NCI-H1694 treated with DMSO at 0.1 percent for 48 hours (cell line): Measurements from ENCODE around the gene PDE4C.
"Not testable (repeated sequence)": the region's sequence is repeated elsewhere in the genome, so short reads cannot be mapped to it uniquely, and the experiment has no call there.

Experiments
- DNase-seq: peaks from one replicate; lab custom pipeline; 2025; lab: John Stamatoyannopoulos, UW

PDE4C gene

GRCh38 chr19:18223860-18224524, 2.2 kb downstream of the PDE4C start:
- no peak for DNase-seq

- no peak for DNase-seq
Measured at GRCh38 chr19:18221815-18222725, 4.2 kb downstream of the PDE4C start.

- DNase-seq, result no peak
Measured at GRCh38 chr19:18220632-18221275, 5.5 kb downstream of the PDE4C start.

DNA sequence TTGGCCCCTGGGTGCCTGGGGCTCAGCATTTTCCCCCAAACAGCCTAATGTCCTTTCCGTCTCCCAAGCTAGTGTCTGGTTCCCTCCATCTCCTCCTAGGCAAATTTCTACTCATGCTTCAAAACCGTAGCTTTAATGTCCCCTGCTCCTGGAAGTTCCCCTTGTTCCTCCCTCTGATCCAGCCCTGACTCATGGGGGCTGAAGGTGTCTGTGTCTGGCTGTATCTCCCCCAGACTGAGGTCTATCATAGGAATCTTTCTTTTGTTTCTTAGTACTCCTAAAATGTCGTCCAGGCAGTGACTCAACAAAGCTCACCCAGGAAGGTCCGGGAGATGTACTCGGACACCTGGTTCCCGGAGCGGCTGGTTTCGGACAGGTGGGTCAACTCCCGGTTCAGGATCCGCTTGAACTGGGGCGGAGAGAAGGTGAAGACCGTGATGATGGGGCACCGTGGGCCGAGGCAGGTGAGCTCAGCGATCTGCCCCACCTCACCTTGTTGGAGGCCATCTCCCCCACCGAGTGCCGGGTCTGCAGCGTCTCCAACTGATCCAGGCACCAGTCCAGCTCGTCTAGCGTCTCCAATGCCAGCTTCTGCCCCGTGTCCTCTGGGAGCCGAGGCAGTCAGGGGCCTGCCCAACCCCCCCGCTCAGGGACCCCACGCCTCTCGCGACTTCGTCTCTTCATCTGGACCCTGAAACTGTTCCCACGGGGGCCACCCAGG, 6.2 kb downstream of the PDE4C start:
- no peak for DNase-seq

- DNase-seq, result no peak
Measured at GRCh38 chr19:18218600-18218999, 7.6 kb downstream of the PDE4C start.

DNA sequence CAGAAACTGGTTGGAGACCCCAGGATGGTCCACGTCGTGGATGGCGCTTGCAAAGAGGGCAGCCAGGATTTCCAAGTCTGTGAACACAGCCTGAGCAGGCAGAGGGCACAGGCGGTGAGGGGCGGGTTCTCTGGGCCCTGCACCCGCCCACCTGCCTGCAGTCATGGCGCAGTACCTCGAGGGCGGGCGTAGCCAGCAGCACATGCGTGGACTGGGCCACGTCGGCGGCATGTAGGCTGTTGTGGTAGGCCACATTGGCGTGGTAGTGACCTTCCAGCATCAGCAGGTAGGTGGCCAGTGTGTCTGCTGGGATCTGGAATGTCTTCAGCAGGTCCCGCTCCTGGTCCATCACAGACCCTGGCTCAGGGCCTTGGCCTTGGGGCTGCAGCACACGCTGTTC, 8.1 kb downstream of the PDE4C start:
- no peak for DNase-seq

DNA sequence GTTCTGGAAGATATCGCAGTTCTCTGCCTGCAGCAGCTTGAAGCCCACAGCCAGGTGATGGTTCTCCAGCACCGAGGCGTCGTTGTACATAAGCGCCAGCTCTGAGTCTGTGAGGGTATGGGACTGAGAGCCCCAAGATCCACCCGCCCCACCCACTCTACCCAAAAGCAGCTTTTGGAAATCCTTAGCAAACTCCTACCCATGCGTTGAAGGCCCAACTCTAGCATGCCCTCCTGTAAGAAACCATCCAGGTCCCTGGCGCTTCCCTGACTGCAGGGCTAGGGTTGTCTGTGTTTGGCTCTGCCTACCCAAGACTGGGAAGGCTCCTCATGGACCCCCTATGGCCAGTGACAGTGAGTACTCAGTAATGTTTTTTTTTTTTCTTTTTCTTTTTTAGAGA, 9.4 kb downstream of the PDE4C start:
- DNase-seq, result no peak

- DNase-seq, result no peak
Measured at GRCh38 chr19:18214779-18215433, 11.3 kb downstream of the PDE4C start.

- DNase-seq, result no peak
Measured at GRCh38 chr19:18211683-18212082, 14.6 kb downstream of the PDE4C start.

DNA sequence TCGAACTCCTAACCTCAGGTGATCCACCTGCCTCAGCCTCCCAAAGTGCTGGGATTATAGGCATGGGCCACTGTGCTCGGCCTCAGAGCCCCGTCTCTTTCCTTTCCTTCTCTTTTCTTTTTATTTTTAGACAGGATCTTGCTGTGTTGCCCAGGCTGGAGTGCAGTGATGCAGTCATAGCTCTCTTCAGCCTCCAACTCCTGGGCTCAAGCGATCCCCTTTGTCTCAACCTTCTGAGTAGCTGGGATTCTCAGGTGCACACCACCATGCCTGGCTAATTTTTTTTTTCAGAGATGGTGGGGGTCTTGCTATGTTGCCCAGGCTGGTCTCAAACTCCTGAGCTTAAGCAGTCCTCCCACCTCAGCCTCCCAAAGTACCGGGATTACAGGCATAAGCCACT, 16.3 kb downstream of the PDE4C start:
- not testable (repeated sequence) for DNase-seq

GRCh38 chr19:18208098-18208951, 17.9 kb downstream of the PDE4C start:
- DNase-seq, result peak; percentile 21

GRCh38 chr19:18206018-18206417, 20.2 kb downstream of the PDE4C start:
- no peak for DNase-seq

- DNase-seq, result peak; percentile 28
Measured at GRCh38 chr19:18205200-18205892, 20.9 kb downstream of the PDE4C start.

DNA sequence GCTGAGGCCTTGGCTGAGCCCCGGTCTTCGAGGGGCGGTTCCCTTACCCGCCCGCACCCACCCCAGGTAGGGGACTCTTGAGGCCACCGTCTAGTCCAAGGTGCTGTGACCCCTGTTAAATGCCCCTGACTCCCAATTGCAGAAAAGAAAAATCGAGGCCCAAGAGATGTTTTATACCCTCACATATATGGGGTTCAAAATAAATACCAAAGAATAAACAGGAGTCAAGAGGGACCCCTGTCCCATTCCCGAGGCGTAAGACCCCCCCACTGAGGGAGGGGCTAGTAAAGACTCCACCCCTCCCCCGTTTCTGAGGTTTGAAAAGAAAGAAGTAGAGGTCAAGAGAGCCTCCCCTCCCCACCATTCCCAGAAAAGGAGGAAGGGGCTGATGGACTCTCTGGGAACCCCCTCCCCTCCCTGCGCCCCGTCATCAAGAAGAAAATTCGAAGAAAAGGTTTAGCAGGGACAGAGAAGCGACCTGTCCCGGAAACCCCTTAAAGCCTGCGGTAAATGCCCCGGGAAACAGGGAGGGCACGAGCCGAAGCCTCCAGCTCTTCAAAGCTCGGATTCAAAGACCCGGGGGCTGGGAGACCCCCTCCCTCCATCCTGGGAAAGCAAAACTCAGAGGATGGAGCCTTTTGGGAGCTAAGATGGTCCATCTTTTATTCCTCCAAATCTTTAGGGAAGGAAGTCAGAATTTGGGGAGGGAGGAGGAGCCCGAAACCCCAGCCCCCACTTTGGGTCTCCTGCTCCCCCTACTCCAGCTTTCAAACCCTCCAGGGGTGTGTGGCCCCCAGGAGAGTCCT, 21.6 kb downstream of the PDE4C start:
- DNase-seq, result peak; percentile 95

GRCh38 chr19:18203863-18204393, 22.3 kb downstream of the PDE4C start, which contains the start of gene RAB3A:
Gene RAB3A (minus strand): TSS chr19:18204042. CDS start chr19:18202740, 1,302 bp downstream.
- peak; percentile 100 for DNase-seq

DNA sequence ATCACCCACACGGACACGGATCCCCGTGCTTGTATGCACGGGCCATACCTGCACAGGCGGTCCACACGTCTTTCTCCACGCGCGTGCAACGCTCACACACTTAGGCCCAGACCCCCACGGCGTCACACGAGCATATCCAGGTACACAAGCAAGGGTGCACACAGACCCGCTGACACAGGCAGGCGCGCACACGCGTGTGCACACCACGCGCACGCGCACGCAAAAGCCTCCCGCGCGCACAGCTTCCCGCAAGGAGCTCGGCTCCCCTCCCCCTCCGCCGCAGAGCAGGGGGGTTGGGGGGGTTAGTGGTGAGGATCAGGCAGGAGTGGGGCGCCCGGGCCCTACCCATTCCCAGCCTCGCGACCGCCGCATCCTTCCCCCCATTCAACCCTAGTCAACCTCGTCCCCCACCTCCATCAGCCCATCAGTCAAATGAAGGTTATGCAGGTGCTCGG, 22.8 kb downstream of the PDE4C start:
- no peak for DNase-seq

DNA sequence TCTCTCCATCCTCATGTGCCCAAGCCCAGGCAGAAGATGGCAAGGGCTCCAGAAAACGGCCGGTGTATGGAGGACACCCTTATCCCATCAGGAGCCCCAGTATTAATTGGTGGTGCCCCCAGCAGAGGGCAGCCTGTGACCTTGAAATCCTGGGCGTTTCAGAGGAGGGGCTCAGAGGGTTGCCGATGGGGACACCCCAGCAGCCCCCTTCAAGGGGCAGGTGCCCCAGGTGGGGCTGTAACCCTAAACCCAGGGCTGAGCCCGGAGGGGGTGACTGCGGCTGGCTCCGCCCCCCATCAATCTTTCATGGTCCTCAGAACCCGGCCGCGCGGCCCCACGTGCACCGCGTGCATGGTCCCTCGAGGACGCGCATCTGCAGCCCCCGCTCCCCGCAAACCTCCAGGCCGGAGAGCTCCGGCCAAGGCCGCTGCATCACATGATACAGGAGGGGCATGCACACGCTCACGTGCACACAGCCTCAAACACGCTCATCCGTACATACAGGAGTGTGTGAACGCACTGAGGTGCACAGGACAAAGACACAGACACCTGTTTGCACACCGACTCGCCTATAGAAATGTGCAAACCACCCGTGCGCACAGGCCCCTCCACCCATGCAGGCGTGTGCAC, 23.3 kb downstream of the PDE4C start:
- peak; percentile 9 for DNase-seq

DNA sequence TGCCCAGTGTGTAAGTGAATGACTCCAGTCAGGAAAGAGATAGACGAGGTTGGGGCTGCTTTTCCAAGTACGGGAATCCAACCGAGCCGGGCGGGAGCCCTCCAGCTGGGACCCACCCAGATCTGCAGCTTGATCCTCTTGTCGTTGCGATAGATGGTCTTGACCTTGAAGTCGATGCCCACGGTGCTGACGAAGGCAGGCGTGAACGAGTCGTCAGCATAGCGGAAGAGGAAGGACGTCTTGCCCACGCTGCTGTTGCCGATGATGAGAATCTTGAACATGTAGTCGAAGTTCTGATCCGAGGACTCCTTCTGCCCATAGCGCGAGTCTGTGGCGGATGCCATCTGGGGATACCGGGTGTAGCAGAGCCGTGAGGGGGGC, 23.9 kb downstream of the PDE4C start:
- DNase-seq, result no peak
